Measurements from ENCODE around the gene OLFM1.

OLFM1 gene

DNA sequence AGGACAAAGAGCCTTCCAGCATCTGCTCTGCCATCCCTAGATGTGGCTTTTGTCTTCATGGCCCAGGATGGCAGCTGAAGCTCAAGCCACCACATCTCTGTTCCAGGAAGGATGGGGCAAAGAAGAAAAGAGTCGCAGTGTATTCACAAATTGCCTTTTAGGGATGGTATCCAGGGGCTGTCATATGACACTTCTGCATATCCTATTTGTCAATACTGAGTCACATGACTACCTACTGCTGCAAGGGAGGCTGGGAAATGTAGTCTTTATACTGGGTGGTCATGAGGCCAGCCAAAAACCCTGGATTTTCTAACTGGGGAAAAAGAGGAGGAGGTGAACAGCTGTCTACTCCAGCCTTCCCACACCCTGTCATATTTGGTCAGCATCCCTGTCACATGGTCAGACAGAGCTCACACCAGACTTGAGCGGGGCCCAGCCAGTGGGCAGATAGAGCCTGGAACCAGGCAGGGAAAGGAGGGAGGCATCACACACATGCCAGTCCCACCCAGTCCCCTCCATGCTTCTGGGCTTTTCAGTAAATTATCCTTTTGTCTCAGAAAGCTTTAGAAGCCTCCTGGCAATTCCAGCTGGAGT, 52.0 kb downstream of the OLFM1 start:
- H3K4me3 ChIP-seq (ENCODE audit: low read depth, low read length): no peak overlapping the region
- DNase-seq (ENCODE audit: low read depth): no peak
- TF ChIP-seq, protein P1, sequence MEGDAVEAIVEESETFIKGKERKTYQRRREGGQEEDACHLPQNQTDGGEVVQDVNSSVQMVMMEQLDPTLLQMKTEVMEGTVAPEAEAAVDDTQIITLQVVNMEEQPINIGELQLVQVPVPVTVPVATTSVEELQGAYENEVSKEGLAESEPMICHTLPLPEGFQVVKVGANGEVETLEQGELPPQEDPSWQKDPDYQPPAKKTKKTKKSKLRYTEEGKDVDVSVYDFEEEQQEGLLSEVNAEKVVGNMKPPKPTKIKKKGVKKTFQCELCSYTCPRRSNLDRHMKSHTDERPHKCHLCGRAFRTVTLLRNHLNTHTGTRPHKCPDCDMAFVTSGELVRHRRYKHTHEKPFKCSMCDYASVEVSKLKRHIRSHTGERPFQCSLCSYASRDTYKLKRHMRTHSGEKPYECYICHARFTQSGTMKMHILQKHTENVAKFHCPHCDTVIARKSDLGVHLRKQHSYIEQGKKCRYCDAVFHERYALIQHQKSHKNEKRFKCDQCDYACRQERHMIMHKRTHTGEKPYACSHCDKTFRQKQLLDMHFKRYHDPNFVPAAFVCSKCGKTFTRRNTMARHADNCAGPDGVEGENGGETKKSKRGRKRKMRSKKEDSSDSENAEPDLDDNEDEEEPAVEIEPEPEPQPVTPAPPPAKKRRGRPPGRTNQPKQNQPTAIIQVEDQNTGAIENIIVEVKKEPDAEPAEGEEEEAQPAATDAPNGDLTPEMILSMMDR (IDR thresholded peaks at IDR 0.05; ENCODE audit: low read depth, low read length, missing control alignments): no peak

- H3K4me3 ChIP-seq (ENCODE audit: low read depth, low read length): no peak overlapping the region
- no peak for DNase-seq (ENCODE audit: low read depth)
- TF ChIP-seq, protein P1 (IDR thresholded peaks at IDR 0.05; ENCODE audit: low read depth, low read length, missing control alignments): no peak
Observed at GRCh38 chr9:135141183-135141774, 53.8 kb downstream of the OLFM1 start.

GRCh38 chr9:135144581-135145170, 57.2 kb downstream of the OLFM1 start:
- no peak for DNase-seq (ENCODE audit: low read depth)
- H3K4me3 ChIP-seq (ENCODE audit: low read depth, low read length): no peak overlapping the region
- TF ChIP-seq, protein P1 (IDR thresholded peaks at IDR 0.05; ENCODE audit: low read depth, low read length, missing control alignments): no peak

- H3K4me3 ChIP-seq (ENCODE audit: low read depth, low read length): no peak overlapping the region
- TF ChIP-seq, protein P1 (IDR thresholded peaks at IDR 0.05; ENCODE audit: low read depth, low read length, missing control alignments): no peak
- no peak for DNase-seq (ENCODE audit: low read depth)
Observed at GRCh38 chr9:135145312-135145711, 57.8 kb downstream of the OLFM1 start.

DNA sequence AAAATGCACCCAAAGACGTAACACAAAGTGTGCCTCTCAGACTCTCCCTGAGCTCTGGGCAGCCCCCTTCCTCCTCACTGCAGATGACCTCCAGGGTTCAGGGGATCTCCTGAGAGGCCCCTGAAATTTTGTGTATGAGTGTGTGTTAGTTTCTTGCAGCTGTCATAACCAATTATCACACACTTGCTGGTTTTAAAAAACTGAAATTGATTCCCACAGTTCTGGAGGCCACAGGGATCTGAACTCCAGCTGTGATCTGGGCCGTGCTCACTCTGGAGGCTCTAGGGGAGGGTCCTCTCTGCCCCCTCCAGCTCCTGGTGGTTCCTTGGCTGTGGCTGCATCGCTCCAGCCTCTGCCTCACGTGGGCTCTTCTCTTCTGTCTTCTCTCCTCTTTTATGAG, 58.8 kb downstream of the OLFM1 start:
- TF ChIP-seq, protein P1 (IDR thresholded peaks at IDR 0.05; ENCODE audit: low read depth, low read length, missing control alignments): no peak
- no peak overlapping the region for H3K4me3 ChIP-seq (ENCODE audit: low read depth, low read length)
- no peak for DNase-seq (ENCODE audit: low read depth)

- TF ChIP-seq, protein P1 (IDR thresholded peaks at IDR 0.05; ENCODE audit: low read depth, low read length, missing control alignments): no peak
- no peak overlapping the region for H3K4me3 ChIP-seq (ENCODE audit: low read depth, low read length)
- DNase-seq (ENCODE audit: low read depth): no peak
Observed at GRCh38 chr9:135146766-135147473, 59.5 kb downstream of the OLFM1 start.
